Measurements from ENCODE around the gene HLA-C. TPM values are rescaled to one million over a fixed set of nuclear protein-coding genes. Genes with fewer than 3 reads are reported as not detected.
"Not testable (repeated sequence)": the region's sequence is repeated elsewhere in the genome, so short reads cannot be mapped to it uniquely, and the experiment has no call there.

The HLA-C gene
- total RNA-seq, 4 donors from 2014 or later, result 128 to 659 (median 229) TPM

- intact Hi-C loops (cut with DNase I), result loop anchor here (5.0 kb wide), 1 partner anchor 84 kb away; no protein-coding TSS in a partner anchor
- no peak for TF ChIP-seq CTCF (IDR thresholded peaks at IDR 0.05)
- no peak for TF ChIP-seq POLR2A (IDR thresholded peaks at IDR 0.05)
- no peak overlapping the region for H3K27ac ChIP-seq
- peaks cover 0 to 13% (median 10%) of the 10 kb centered on the region in 3 donors for H3K36me3 ChIP-seq
- peaks cover 0 to 14% (median 10%) of the 10 kb centered on the region in 3 donors for H3K4me1 ChIP-seq
- 78 to 89% methylated on average over 6 to 7 of the region's 7 CpGs for WGBS, 2 donors
- H3K9me3 ChIP-seq, result no peaks in the 10 kb centered on the region
- no peaks in the 10 kb centered on the region for H3K27me3 ChIP-seq
- H3K4me3 ChIP-seq, result no peak overlapping the region
- no peak for DNase-seq
Observed at GRCh38 chr6:31268369-31268765, 3.5 kb downstream of the HLA-C start.

DNA sequence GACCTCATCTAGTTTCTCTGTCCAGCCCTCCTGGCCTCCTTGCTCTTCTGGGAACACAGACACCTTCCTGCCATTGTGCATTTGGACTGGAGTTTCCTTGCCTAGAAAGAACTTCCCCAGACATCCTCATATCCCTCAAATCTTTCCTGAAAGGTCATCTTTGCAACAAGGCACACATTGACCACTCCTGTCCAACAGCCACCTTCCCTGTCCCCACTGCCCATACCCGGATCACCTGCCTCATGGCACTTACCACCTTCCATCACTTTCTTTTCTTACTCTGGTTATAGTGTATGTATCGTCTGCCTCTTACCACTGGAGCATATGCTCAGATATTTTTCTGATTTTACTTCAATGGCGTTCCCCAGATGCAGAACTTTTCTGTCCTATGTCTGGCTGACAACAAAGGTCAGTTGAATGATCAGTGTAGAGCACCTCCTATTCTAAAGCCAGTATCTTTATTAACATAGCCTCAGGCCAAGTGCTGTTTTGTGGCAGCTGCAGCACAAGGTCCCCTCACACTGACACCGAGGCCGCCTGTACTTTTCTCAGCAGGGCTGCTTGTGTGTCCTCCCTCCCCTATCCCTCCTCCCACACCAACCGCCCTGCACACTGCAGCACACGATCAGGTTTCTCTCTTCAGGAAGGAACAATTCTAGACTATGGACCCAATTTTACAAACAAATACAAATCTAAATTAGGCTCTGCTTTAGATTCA, 4.1 kb downstream of the HLA-C start:
- Histone ChIP-seq H3K4me3 (no peak overlapping the region), H3K27me3 (no peaks in the 10 kb centered on the region), H3K9me3 (peaks cover 0 to 2% (median 0%) of the 10 kb centered on the region in 3 donors), H3K27ac (no peak overlapping the region), H3K4me1 (peaks cover 0 to 12% (median 9%) of the 10 kb centered on the region in 3 donors), H3K36me3 (peaks cover 0 to 13% (median 10%) of the 10 kb centered on the region in 3 donors)
- intact Hi-C loops (cut with DNase I), result loop anchor here (5.0 kb wide), 1 partner anchor 84 kb away; no protein-coding TSS in a partner anchor
- WGBS, 2 donors, result 49 to 70% methylated on average over 6 to 7 of the region's 7 CpGs
- TF ChIP-seq POLR2A (IDR thresholded peaks at IDR 0.05), result no peak
- no peak for TF ChIP-seq CTCF (IDR thresholded peaks at IDR 0.05)
- DNase-seq, result no peak

- intact Hi-C loops (cut with DNase I), result loop anchor here (5.0 kb wide), 1 partner anchor 86 kb away; no protein-coding TSS in a partner anchor
- peaks cover 0 to 11% (median 4%) of the 10 kb centered on the region in 3 donors for H3K4me1 ChIP-seq
Observed at GRCh38 chr6:31266567-31267360, 5.1 kb downstream of the HLA-C start.

DNA sequence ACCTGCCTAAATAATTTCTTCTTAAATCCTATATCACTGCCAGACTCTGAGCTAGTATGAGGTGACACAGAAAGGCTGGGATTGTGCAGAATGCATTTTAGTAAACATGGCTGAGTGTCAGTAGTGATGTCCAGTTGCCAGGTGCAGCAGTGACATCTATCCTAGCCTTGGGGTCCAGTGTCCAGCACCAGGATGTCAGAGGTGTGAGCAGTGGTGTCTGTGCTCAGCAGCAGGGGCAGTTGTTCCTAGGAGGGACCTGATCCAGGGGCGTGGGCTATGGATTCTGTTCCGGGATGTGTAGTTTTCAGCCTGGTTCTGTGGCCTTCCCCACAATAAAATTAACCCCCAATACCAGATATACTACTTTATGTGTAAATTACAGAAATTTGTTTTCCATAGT, 6.0 kb downstream of the HLA-C start:
- intact Hi-C loops (cut with DNase I), result loop anchor here (5.0 kb wide), 1 partner anchor 86 kb away; no protein-coding TSS in a partner anchor
- no peak for DNase-seq
- TF ChIP-seq POLR2A (IDR thresholded peaks at IDR 0.05), result no peak
- no peak for TF ChIP-seq CTCF (IDR thresholded peaks at IDR 0.05)
- H3K36me3 ChIP-seq, result peaks cover 0 to 13% (median 10%) of the 10 kb centered on the region in 3 donors
- H3K27me3 ChIP-seq, result no peaks in the 10 kb centered on the region
- H3K27ac ChIP-seq, result no peak overlapping the region
- H3K9me3 ChIP-seq, result peaks cover 0 to 4% (median 0%) of the 10 kb centered on the region in 3 donors
- 43 to 67% methylated on average over 2 of the region's 2 CpGs for WGBS, 2 donors
- H3K4me3 ChIP-seq, result no peak overlapping the region
- H3K4me1 ChIP-seq, result peaks cover 0 to 11% (median 4%) of the 10 kb centered on the region in 3 donors

More at GRCh38 chr6:31266567-31267360, 5.1 kb downstream of the HLA-C start:
- Histone ChIP-seq H3K36me3 (peaks cover 0 to 13% (median 10%) of the 10 kb centered on the region in 3 donors), H3K4me3 (no peak overlapping the region), H3K9me3 (peaks cover 0 to 4% (median 0%) of the 10 kb centered on the region in 3 donors), H3K27me3 (no peaks in the 10 kb centered on the region), H3K27ac (no peak overlapping the region)
- 44 to 45% methylated on average over 3 to 7 of the region's 7 CpGs for WGBS, 2 donors
- TF ChIP-seq CTCF (IDR thresholded peaks at IDR 0.05) (no peak), POLR2A (IDR thresholded peaks at IDR 0.05) (no peak)
- DNase-seq, result no peak

- H3K4me1 ChIP-seq; H3K4me3 ChIP-seq; DNase-seq; H3K36me3 ChIP-seq; H3K27me3 ChIP-seq; intact Hi-C loops (cut with DNase I); H3K9me3 ChIP-seq; H3K27ac ChIP-seq: not testable (repeated sequence)
- 67 to 71% methylated on average over 5 of the region's 5 CpGs for WGBS, 2 donors
Observed at GRCh38 chr6:31263346-31263933, 8.5 kb downstream of the HLA-C start.

DNA sequence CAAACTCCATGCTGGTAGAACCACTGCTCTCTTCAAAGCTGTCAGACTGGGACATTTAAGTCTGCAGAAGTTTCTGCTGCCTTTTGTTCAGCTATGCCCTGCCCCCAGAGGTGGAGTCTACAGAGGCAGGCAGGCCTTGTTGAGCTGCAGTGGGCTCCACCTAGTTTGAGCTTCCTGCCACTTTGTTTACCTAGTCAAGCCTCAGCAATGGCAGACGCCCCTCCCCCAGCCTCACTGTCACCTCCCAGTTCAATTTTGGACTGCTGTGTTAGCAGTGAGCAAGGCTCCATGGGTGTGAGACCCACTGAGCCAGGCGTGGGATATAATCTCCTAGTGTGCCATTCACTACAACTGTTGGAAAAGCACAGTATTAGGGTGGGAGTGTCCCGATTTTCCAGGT, 11.9 kb downstream of the HLA-C start:
- H3K4me1 ChIP-seq; H3K36me3 ChIP-seq; H3K27ac ChIP-seq; intact Hi-C loops (cut with DNase I); H3K9me3 ChIP-seq; H3K27me3 ChIP-seq; DNase-seq; H3K4me3 ChIP-seq: not testable (repeated sequence)
- WGBS, 2 donors, result 90% methylated on average over 2 of the region's 3 CpGs; no CpG with 5 or more reads in 1 of the 2 donors

All from esophagus squamous epithelium (tissue), 5 donors.